ENCODE results near the gene CDC14B.
"Not testable (repeated sequence)": the region's sequence is repeated elsewhere in the genome, so short reads cannot be mapped to it uniquely, and the experiment has no call there.

CDC14B gene

DNA sequence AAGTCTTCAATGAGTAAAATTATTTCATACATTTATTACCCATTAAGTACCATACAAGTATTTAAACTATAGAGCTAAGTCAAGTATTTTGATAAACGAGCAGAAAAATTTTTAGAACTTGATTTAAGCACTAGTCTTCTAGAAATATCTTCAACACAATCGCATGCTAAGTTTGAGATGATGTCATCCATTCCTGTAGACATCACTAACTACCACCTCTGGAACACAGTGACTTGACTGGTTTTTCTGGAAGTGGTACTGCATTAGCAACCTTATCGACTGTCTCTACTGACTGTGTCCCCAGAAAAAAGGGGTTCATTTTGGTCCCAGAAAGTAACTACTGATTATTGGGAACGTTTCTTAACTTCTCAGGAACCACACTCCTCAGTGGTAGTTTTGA lies 69.0 kb downstream of the CDC14B start:
- no peak for DNase-seq (ENCODE audit: low spot score)

DNA sequence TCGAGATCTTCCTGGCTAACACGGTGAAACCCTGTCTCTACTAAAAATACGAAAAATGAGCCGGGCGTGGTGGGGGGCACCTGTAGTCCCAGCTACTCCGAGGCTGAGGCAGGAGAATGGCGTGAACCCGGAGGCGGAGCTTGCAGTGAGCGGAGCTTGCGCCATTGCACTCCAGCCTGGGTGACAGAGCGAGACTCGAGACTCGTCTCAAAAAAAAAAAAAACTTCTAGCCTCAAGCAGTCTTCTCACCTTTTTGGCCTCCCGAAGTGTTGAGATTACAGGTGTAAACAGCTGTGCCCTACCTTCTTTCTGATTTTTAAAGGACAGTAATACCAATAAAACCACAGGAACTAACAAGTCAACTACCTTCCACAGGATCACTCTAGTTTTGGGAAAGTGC lies 76.5 kb downstream of the CDC14B start:
- DNase-seq (ENCODE audit: low spot score) = not testable (repeated sequence)

DNA sequence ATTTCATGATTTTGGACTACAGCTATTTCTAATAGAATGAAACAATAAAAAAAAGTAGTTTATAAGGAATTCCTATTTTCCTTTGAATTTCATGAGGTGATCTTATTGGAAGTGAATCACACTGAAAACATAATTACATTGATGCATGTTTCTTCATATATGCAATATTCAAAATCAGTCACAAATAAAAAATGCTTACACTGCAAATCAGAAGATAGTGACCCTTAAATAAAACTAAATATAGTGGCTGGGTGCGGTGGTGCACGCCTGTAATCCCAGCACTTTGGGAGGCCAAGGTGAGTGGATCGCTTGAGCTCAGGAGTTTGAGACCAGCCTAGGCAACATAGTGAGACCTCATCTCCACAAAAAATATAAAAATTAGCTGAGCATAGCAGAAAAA lies 79.5 kb downstream of the CDC14B start:
- no peak for DNase-seq (ENCODE audit: low spot score)

DNA sequence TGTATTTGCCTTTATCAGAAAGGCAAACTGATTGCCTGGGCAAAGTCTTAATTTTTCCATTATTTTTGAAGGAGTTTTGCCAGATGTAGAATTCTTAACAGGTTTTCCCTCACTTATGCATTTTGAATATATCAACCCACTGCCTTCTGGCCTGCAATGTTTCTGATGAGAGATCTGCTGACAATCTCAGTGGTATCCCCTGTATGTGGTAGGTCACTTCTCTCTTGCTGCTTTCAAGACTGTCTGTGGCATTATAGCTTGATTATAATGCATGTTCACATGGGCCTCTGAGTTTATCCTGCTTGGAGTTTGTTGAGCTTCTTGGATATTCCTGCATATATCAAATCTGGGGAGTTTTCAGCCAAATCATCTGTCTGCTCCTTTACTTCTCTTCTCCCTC lies 87.5 kb downstream of the CDC14B start:
- no peak for DNase-seq (ENCODE audit: low spot score)

DNA sequence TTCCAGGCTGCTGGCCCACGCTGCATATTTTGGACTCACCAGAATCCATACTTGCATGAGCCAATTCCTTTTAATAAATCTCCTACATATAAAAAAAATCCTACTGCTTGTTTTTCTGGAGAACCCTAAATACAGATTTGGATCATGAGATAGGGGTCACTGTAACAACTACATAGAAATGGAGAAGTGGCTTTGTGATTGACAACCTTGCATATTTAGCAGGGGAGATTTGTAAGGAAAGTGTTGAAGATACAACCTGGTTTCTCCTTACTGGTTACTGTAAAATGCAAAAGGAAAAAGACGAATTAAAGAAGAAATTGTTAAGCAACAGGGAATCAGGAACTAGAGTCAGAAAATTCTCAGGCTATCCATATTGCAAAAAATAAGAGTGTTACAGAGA lies 94.9 kb downstream of the CDC14B start:
- DNase-seq (ENCODE audit: low spot score) = no peak

DNA sequence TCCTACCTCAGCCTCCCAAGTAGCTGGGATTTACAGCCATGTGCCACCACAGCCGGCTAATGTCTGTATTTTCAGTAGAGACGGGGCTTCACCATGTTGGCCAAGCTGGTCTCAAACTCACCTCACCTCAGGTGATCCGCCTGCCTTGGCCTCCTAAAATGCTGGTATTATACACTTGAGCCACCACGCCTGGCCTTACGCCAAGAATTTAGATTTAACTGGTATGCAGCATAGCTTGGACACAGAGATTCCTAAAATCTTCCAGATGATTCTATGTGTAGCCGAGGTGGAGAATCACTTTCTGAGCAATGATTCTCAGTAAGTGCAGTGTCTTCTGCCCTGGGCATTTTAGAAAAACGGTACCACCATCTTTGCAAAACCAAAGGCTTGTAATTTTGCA lies 95.6 kb downstream of the CDC14B start:
- no peak for DNase-seq (ENCODE audit: low spot score)

DNA sequence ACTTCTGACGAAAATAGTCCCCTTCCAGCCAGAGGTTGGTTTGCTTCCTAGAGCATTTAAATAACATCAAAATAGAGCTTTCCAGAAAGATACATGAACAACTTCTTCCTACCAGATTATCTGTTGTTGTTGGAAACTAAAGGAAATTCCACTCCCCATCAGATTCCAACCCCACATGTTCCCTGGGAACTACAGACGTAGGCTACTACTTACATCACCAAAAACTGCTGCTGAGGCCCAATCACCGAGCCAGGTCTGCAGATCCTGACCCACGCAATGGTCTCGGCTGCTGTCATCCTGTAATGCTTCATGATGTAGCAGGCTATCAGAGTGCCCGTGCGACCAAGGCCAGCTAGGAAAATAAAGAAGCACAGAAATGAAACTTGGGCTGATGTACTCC lies 96.3 kb downstream of the CDC14B start:
- DNase-seq (ENCODE audit: low spot score) = no peak

DNA sequence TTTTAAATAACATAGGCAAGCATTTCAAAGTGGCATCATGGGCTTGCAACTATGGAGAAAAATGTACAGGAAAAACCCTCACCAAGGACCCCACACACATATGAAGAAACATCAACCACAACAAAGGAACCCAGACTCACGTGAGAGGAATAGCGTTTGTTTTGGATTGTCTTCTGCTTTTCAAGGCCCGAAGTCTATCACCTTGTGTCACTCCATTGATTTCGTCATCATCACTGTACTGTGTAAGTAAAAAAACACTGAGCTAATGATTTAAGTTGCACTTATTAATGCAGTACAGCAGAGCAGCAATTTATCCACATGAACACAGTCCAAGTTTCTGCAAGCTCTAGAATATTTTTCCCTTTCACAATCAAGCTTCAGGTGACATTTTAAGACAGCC lies 97.3 kb downstream of the CDC14B start:
- no peak for DNase-seq (ENCODE audit: low spot score)

DNA sequence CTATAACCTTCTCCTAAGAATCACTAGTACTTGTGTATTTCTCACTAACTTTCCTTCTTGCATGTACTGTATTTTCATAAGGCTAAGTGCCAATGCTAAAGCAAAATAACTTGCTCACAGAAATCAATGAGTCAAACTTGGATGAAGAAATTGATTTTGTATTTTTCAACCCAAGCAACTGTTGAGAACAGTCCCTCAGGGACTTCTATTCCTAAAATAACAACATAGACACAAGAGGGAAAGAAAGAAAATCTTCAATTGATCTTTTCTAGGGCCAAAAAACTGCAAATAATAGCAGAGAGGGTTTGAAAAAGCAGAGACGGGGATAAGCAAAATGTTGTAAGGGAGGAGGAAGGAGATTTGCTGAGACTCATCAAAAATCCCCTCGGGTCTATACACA lies 99.9 kb downstream of the CDC14B start:
- no peak for DNase-seq (ENCODE audit: low spot score)

DNA sequence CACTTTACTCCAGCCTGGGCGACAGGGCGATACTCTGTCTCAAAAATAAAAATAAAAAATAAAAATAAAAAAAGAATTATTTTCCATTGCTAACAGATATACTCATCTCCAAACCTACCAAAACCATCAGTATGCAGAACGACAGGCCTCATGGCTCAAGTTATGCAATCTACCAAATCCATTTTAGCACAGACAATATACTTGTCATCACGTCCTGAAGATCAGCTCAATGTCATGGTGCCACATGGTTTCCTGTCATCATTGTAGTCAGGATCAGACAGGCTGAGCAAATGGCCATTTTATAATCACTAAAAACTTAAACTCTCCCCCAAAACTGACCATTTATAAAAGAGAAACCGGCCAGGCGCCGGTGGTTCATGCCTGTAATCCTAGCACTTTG lies 100.5 kb downstream of the CDC14B start:
- DNase-seq (ENCODE audit: low spot score) = no peak

DNA sequence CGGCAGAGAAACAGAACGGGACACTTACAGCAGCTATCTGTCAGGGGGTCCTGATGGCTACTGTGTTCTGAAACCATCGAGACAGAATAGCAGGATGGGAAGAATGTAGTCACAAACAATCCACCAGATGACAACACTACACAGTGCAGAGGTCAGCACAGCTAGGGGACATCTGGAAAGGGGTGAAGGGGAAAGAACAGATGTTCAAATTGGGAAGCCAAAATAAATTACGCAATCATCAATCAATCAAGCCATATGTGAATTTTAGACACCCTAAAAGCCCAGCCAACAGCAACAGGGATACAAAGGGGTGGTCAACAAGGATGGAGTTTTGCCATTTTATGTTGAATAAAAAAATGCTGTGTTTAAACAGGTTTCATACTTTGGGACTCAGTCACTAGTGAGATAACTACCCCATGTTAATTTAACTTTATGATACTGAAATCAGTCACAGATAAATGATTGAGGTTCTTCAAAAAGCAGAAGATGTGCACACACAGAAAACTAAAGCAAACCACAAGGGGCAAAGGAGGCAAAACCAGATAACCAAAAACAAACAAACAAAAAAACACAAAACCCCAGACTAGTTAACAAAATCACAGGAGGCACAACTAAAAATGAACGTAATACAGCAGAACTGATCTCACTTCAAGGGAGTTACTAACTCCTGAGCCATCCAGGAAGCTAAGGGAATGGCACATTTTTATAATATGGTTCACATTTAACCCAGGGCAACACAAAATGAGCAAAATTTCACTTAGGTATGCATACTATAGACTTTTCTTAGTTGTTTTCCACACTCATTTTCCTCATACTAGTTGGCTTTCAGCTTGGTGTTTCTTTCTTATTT lies 103.8 kb downstream of the CDC14B start:
- no peak for DNase-seq (ENCODE audit: low spot score)

DNA sequence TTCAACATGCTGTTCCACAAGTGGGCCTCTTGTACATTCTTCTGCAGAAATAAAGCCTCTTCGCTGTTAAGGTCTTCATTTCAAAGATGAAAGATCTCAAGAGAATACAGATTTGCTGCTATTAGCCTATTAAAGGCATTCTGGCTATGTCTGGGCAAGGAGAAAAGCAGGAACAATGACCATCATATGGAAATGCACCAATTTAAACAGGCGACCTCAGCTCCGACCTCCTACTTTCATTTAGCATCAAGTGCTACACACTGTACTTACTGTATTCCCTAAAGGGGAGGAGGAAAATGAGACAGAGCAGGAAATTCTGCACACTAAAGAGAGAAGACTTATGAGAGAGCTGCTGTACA lies 104.9 kb downstream of the CDC14B start:
- no peak for DNase-seq (ENCODE audit: low spot score)

DNA sequence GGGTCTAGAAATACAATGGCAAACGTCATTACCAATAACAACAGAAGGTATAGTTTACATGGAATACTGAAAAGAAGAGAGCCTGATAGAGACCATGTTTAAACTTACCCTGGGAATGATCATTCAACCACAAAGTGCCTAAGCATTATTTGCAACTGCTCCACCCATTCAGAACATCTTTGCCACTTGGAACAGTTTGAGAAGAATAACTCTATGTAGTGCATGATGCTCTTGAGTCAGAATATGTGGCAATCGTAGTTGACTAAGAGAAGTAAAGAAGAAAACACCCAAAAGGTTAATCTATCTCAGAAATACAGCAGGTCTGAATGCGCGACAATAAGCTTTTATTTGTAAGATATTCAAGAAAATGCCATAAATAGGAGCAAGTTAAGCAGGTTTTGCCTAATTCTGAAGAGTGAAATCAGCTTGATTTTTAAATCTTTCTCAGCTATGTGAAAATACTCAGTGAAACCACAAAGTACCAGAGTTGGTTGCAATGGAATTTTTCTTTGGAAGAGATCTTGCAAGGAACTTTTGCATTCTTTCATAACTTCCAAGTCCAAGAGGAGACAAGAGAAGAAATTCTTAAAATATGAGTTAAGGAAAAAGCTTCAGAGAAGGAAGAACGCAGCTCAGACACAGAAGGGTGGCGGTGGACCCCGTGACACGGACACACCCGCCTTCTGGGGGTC lies 105.4 kb downstream of the CDC14B start:
- DNase-seq (ENCODE audit: low spot score) = no peak

DNA sequence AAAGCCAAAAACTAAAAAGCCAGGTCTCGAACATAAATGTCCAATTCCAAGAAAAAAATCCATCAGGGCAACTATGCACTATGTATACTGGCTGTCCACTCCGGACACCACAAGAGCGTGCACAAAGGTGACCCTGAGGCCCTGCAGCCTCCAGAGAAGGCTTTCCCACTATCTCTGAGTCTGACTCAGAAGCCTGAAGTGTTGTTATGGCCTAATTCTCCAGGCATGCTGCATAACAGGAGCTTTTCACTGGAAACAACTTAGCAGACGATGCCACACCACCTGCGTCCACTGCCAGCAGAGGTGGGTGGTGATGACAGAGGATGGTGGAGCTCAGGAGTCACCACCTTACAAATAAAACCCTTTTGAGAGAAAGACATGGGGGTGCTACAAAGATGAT lies 106.0 kb downstream of the CDC14B start:
- DNase-seq (ENCODE audit: low spot score) = no peak

DNA sequence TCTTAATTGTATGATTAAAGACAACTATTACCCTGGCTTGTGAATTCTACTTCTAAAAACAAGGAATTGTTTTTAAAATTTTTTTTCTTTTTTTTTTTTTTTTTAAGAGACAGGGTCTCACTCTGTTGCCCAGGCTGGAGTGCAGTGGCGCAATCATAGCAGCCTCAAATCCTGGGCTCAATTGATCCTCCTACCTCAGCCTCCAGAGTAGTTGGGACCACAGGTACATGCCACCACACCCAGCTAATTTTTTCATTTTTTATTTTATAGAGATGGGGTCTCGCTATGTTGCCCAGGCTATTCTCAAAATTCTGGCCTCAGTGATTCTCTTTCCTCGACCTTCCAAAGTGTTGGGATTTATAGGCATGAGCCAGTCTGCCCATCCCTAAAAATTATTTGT lies 107.4 kb downstream of the CDC14B start:
- DNase-seq (ENCODE audit: low spot score) = no peak

DNA sequence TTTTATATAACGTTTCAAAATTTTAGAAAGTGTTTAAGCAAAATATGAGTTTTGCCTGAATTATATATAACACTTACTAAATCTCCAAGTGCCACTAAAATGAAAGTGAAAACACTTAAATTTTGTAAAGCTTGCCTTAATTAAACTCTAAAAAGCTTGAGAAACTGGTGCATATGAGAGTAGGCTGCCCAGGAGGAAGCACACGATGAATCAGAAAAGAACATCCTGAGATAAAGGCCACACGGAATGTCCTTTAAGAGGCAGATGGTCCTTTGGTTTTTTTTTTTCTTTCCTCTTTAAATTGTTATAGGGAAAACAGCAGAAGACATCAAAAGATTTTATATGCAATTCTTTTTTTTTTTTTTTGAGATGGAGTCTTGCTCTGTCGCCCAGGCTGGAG lies 109.4 kb downstream of the CDC14B start:
- DNase-seq (ENCODE audit: low spot score) = no peak

DNA sequence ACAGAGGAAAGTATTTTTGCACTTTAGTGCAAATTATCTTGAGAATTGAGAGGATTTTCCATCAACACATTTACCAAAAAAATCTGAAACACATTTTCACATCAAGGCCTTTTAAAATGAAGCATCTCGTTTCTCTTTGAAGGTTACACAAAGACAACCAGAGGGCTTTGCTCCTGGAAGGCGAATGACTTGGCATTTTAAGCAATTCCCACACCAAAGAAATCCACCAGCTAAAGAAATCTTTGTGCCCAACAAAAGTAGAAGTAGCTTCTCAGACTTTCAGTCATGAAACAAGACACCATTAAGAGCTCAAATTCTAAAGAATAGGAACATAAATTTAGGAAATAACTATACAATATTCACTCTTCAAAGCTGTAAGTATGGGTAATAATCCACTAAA lies 109.8 kb downstream of the CDC14B start:
- no peak for DNase-seq (ENCODE audit: low spot score)

DNA sequence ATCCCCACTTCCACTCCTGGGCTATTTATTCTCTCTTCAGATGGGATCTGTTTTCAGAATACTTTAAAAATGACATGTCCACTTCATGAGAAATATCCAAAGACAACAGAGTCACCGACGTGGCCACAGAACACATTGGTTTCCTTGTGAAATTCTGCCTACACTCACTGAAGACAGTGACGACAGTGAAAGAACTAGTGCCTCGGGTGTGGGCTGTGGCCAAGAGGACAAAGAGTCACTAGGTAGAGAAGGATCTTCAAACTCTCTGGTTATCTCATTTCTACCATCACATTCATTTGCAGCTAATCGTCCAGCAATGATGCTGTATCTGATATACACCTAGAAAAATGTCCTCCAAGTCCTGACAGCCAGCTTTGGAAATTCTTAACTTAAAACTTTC lies 110.6 kb downstream of the CDC14B start:
- DNase-seq (ENCODE audit: low spot score) = no peak

DNA sequence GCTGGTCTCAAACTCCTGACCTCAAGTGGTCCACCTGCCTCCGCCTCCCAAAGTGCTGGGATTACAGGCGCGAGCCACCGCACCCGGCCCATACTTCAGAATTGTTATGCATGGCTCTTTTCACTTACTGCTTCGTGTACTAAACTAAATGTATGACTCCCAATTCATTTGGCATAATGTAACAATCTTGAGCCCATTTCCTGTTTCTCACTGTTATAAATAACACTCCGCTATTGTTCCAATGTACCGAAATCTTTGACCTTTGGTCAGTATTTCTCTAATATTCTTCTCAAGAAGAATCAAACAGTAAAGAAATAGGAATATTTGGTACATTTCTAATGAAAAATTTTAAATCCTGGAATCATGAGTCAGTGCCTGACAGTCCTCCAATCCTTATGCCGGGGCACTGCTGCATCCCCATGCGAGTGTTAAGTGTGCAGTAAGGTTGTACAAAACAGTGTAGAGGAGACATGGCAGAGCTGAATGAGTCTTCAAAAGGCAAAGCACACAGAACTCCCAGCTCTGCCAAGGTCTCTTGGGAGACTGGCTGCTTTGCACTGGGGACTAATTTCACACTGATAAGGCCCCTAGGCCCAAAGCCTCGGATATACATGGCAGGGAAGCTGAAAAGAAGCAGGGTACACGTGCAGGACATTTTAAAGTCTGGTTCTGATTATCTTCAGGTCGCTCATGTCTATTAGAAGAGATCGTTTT lies 111.3 kb downstream of the CDC14B start:
- no peak for DNase-seq (ENCODE audit: low spot score)

DNA sequence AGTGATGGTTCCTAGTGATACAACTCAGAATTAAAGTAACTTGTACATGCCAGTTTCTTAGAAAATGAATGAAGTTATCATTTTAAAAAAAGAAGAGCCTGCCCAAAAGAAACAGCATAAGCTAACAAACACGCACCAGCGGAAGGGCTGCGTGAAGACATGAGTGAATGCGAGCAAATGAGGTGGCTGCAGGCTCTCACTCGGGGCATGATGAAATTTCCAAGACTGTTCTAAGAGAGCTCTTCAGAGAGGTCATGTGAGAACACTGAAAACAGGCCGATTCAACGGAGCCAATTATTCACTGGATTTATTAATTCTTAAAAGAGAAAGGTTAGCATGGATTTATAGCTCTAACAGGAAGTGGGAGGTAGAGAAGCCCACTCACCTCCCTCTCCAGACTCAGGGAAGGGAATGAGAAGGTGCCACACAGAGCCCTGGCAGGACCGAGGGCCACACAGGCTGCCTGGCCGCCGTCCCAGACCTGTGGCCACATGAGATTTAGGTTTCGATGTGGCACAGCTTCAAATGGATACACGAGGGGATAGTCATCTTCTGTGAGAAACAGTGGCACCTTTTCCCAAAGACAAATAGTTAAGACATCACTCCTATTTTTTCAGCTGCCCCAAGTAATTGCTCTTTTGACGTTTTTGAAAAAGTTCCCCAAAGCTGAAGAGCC lies 114.2 kb downstream of the CDC14B start:
- DNase-seq (ENCODE audit: low spot score) = no peak

DNA sequence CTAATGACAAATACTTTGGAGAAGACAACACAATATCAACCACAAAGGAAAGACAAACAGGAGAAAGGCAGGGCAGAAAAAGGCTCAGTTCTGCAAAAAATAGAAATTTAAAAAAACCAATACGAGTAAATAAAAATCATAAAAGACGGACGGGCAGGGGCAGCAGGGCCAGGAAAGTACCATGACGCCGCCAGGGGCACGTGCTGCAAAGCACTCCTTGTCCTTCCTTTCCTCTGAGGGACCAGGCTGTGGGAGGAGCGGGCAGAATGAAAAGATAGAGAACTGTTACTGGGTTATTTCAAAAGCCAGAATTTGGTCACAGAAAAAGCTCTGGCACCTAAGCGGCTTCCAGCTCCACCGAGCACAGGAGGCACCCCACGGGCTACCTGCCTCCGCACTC lies 115.7 kb downstream of the CDC14B start:
- no peak for DNase-seq (ENCODE audit: low spot score)

DNA sequence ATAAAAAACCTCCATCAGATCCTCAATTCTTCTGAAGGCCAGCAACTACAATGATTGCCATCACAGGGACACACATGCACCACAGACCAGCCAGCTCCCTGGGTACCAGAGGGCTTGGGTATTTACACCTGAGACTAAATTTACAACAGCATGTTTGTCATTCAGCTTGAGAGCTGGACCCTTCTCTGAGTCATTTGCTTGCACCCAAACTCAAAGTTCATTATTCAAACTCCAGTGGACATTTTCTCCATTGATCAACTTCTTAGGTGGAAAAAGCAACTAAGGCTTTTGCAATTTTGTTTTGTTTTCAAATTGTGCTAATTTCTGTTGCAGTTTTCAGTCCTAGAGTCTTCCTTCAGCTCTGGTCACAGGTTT lies 116.3 kb downstream of the CDC14B start:
- DNase-seq (ENCODE audit: low spot score) = not testable (repeated sequence)

Measured in putamen (tissue), 1 donor.